GM12801 (cell line): ENCODE results near the gene AUTS2.

Experiments used
- CTCF ChIP-seq: IDR thresholded peaks from one replicate; pipeline ENCODE4 v1.5.1; 2011; ENCODE audit warnings: control low read depth; ENCODE audit not compliant: insufficient read length; ENCODE audit errors: extremely low read depth

The AUTS2 gene

GRCh38 chr7:70193514-70193913 lies 595.2 kb downstream of the AUTS2 start:
- TF ChIP-seq CTCF, result no peak

- no peak for TF ChIP-seq CTCF
These were observed 610.2 kb downstream of the AUTS2 start for GRCh38 chr7:70208236-70209063.

- TF ChIP-seq CTCF, result no peak
These were observed 612.1 kb downstream of the AUTS2 start for GRCh38 chr7:70210200-70210935.

- no peak for TF ChIP-seq CTCF
These were observed 612.6 kb downstream of the AUTS2 start for GRCh38 chr7:70210936-70211310.

GRCh38 chr7:70212281-70212680 lies 614.0 kb downstream of the AUTS2 start:
- no peak for TF ChIP-seq CTCF

GRCh38 chr7:70214071-70214470 lies 615.8 kb downstream of the AUTS2 start:
- TF ChIP-seq CTCF, result no peak

GRCh38 chr7:70215491-70215890 lies 617.2 kb downstream of the AUTS2 start:
- TF ChIP-seq CTCF, result no peak
